Measurements from ENCODE around the gene RND1.
"Not testable (repeated sequence)": the region's sequence is repeated elsewhere in the genome, so short reads cannot be mapped to it uniquely, and the experiment has no call there.

The RND1 gene

GRCh38 chr12:48865281-48866051 is at the start of gene RND1:
TSS of gene RND1 (minus strand) at chr12:48865870. CDS start at chr12:48865767, 103 bp downstream.
- peak; percentile 97 for DNase-seq

- DNase-seq, result no peak
Observed at GRCh38 chr12:48910196-48910595, 44.5 kb upstream of the RND1 start.

- not testable (repeated sequence) for DNase-seq
Observed at GRCh38 chr12:48909698-48910097, 44.0 kb upstream of the RND1 start.

- DNase-seq, result no peak
Observed at GRCh38 chr12:48907245-48907644, 41.6 kb upstream of the RND1 start.

GRCh38 chr12:48903982-48904411 is 38.3 kb upstream of the RND1 start:
- peak; percentile 97 for DNase-seq

GRCh38 chr12:48903363-48903981 is 37.8 kb upstream of the RND1 start:
- no peak for DNase-seq

- DNase-seq, result no peak
Observed at GRCh38 chr12:48901278-48901677, 35.6 kb upstream of the RND1 start.

- DNase-seq, result no peak
Observed at GRCh38 chr12:48899651-48900050, 34.0 kb upstream of the RND1 start.

GRCh38 chr12:48894271-48894670 is 28.6 kb upstream of the RND1 start:
- DNase-seq, result no peak

GRCh38 chr12:48890657-48891418 is 25.2 kb upstream of the RND1 start:
- peak; percentile 95 for DNase-seq

- no peak for DNase-seq
Observed at GRCh38 chr12:48889679-48890078, 24.0 kb upstream of the RND1 start.

GRCh38 chr12:48883305-48884161 is 17.9 kb upstream of the RND1 start:
- peak; percentile 91 for DNase-seq

GRCh38 chr12:48882972-48883304 is 17.3 kb upstream of the RND1 start:
- no peak for DNase-seq

GRCh38 chr12:48882315-48882687 is 16.6 kb upstream of the RND1 start:
- DNase-seq, result peak; percentile 66

- DNase-seq, result peak; percentile 46
Observed at GRCh38 chr12:48881686-48882314, 16.1 kb upstream of the RND1 start.

- DNase-seq, result no peak
Observed at GRCh38 chr12:48880647-48881046, 15.0 kb upstream of the RND1 start.

GRCh38 chr12:48878548-48878947 is 12.9 kb upstream of the RND1 start:
- DNase-seq, result no peak

- DNase-seq, result no peak
Observed at GRCh38 chr12:48875944-48876515, 10.4 kb upstream of the RND1 start.

GRCh38 chr12:48873534-48873933 is 7.9 kb upstream of the RND1 start:
- DNase-seq, result not testable (repeated sequence)

GRCh38 chr12:48873096-48873495 is 7.4 kb upstream of the RND1 start:
- no peak for DNase-seq

- DNase-seq, result no peak
Observed at GRCh38 chr12:48869191-48869590, 3.5 kb upstream of the RND1 start.

GRCh38 chr12:48868451-48868850 is 2.8 kb upstream of the RND1 start:
- no peak for DNase-seq
